Fibroblast of mammary gland (primary cell): Measurements from ENCODE around the gene CREBZF.
"Not testable (repeated sequence)": the region's sequence is repeated elsewhere in the genome, so short reads cannot be mapped to it uniquely, and the experiment has no call there.

ENCODE experiments used
- DNase-seq: peaks from one replicate; pipeline ENCODE4 v3.0.0-alpha.2; 2010; ENCODE audit warnings: low read depth
- H3K4me3 ChIP-seq: 2 replicates; pipeline ENCODE4 v1.5.1; 2011; ENCODE audit warnings: low read depth, mild to moderate bottlenecking, low read length, moderate library complexity; ENCODE audit not compliant: control insufficient read depth
- TF ChIP-seq, protein P1 (sequence below): conservative IDR thresholded peaks from 2 replicates; pipeline ENCODE4 v1.5.1; 2011; ENCODE audit warnings: low read depth, low read length, inconsistent platforms; ENCODE audit not compliant: control insufficient read depth, insufficient read depth

Gene CREBZF

DNA sequence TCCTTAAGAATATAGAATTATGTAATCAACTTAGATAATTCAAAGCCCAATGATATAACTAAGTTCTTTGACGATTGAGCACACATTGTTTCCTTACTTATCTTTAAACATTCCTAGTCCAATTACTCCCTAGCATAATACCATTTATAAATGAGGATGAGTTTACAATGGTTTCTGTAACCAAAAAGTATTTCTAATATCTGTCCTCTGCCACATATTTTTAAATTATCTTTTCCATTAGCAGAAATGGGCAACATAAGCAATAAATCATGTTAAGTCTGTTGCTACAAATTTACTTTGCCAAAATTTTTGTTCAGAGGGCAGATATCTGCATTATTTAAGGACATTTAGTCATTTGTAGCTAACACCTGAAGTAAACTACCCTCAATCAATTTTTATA lies 6.7 kb downstream of the CREBZF start:
- no peak overlapping the region for H3K4me3 ChIP-seq
- TF ChIP-seq, protein P1, sequence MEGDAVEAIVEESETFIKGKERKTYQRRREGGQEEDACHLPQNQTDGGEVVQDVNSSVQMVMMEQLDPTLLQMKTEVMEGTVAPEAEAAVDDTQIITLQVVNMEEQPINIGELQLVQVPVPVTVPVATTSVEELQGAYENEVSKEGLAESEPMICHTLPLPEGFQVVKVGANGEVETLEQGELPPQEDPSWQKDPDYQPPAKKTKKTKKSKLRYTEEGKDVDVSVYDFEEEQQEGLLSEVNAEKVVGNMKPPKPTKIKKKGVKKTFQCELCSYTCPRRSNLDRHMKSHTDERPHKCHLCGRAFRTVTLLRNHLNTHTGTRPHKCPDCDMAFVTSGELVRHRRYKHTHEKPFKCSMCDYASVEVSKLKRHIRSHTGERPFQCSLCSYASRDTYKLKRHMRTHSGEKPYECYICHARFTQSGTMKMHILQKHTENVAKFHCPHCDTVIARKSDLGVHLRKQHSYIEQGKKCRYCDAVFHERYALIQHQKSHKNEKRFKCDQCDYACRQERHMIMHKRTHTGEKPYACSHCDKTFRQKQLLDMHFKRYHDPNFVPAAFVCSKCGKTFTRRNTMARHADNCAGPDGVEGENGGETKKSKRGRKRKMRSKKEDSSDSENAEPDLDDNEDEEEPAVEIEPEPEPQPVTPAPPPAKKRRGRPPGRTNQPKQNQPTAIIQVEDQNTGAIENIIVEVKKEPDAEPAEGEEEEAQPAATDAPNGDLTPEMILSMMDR = no peak
- no peak for DNase-seq

DNA sequence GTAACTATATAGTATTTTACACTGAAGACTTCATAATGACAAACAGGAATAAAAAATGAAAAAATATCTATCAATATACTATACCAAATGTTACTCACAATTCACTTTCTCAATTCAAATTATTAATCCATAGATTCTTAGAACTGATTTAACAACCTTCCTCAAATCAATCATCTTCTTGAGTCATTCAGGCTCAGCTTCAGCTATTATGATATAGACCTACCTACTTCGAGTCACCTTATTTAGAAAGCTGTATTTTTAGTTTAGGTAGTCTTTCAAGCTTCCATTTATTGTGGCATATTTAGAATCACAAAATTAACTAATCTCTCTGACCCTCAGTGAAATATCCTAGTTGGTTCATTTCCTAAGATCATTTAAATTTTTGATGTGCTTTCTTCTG lies 8.2 kb downstream of the CREBZF start:
- TF ChIP-seq, protein P1 = no peak
- H3K4me3 ChIP-seq = no peak overlapping the region
- no peak for DNase-seq

DNA sequence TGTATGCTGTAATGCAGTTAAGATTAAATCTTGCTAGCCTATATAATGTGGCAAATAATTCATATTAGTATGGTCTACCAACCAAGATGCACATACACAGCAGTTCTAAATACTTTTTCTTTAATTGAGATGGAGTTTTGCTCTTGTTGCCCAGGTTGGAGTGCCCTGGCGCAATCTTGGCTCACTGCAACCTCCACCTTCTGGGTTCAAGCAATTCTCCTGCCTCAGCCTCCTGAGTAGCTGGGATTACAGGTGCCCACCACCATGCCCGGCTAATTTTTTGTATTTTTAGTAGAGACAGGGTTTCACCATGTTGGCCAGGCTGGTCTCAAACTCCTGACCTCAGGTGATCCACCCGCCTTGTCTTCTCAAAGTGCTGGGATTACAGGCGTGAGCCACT lies 10.6 kb downstream of the CREBZF start:
- not testable (repeated sequence) for DNase-seq, H3K4me3 ChIP-seq

DNA sequence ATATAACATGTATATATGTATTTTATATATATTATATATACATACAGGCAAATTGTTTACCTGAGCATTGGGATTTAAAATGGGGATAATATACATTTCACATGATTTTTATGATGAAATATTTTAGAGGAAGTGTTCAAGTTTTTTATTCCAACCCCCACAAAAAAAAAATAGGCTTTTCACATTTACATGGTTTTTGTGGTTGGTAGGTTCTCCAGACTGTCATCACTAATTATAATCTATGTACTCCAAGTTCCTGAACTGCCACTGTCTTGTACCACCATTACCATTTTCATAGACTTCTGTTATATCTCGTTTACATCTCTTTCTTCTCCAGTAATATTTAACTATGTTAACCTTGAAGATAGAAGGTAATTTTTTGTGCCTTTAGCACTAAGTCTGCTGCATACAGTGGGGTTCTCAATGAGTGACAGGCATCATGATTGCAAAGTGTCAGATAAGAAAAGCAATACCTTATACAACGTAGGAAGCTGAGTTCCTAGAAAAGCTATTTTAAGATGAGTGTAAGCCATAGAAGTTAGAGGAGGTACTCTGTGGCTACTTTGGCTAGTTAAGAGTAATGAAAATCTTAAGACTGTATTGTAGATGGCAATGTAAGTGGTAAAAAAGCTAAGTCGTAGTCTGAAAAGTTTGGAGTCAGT lies 12.0 kb downstream of the CREBZF start:
- TF ChIP-seq, protein P1 = no peak
- DNase-seq = no peak
- no peak overlapping the region for H3K4me3 ChIP-seq

DNA sequence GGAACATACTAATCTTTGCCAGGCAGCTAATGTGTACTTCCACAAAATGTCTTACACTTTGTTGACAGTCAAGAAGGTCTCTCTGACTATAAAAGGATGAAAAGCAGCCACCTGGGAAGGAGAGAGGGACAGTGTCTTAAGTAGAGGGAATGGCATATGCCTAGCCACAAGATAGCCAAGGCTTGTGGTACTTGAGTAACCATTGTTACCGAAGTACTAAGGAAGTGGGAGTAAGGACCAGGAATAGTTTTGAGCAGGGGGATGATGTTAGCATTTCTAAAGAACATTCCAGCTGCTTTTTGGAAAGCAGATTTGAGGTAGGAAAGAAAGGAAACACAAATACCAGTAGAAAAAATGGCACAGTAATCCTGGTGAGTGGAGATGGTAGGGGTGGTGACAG lies 13.8 kb downstream of the CREBZF start:
- TF ChIP-seq, protein P1 = no peak

DNA sequence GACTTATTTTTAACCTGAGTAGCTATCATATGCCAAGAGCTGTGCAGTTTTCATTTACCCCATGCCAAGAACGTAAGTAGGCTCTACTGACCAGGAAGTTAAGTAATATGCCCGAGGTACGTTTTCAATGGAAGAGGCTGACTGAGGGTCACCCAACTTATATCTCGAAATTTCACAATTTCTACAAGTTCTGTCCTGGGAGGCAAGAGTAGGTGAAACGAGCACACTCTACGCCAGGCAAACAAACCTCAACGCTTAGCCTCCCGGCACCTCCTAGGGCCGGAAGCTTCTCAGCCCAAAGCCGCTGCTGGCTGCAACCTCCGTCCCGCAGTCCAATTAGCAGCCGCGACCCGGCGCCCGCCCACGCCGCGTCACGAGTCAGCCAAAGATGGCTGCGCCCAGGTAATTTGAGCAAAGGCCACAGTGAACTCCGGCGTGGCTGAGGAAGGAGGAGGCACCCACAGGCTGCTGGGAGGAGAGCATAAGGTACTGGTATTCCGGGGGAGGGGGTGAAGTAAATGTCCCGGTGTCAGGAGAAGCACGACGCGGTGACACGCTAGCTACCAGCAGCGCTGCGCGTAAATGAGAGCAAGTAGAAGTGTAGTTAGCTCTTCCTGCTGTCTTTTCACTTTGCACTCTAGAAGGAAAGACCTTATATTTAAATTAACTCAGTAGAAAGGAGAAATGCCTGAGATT lies 17.2 kb downstream of the CREBZF start, which contains the start of gene TMEM126A:
TMEM126A (plus strand) TSS at position 364 of the 696 bp plus-strand sequence. CDS start 2,289 bp downstream, outside the sequence.
- TF ChIP-seq, protein P1 = no peak
- peak within 1 kb of the TSS; percentile 96 for H3K4me3 ChIP-seq
- DNase-seq = peak; percentile 72

More for the DNA sequence above, 13.8 kb downstream of the CREBZF start:
- no peak overlapping the region for H3K4me3 ChIP-seq
- no peak for DNase-seq

DNA sequence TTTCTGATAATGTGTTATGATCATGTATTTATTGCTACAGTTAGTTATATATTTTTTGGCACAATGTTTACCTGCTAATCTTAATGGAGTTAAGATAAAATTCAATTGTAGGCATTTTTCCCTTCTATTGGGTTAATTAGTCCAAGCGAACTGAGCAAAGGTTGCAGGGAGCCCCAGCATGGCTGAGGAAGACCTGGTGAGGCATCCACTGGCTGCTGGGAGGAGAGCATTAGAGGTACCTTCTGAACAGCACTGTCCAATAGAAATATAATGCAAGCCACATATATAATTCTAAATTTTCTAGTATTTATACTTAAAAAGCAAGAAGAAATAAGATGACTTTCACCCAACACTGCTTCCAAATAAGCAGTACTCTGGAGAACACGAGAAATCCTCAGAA lies 17.9 kb downstream of the CREBZF start:
- TF ChIP-seq, protein P1 = no peak

More for the DNA sequence above, 17.9 kb downstream of the CREBZF start:
- H3K4me3 ChIP-seq = peak overlapping the region; percentile 96
- DNase-seq = no peak
